WTC11 (cell line): Measurements from ENCODE around the gene CDH12.

ENCODE experiments used
- CREB1 ChIP-seq: sonication (generic); formaldehyde crosslinking; IDR thresholded peaks from 2 replicates; pipeline ENCODE4 v1.8.0; 2023; ENCODE audit warnings: mild to moderate bottlenecking, missing genetic modification reagents
- FOXJ3 ChIP-seq: sonication (generic); formaldehyde crosslinking; IDR thresholded peaks from 2 replicates; pipeline ENCODE4 v1.9.0; 2021; ENCODE audit warnings: missing genetic modification reagents, mild to moderate bottlenecking, borderline replicate concordance
- IRF2 ChIP-seq: sonication (generic); formaldehyde crosslinking; IDR thresholded peaks from 2 replicates; pipeline ENCODE4 v1.8.0; 2022; ENCODE audit warnings: low read depth, missing genetic modification reagents, borderline replicate concordance
- JAZF1 ChIP-seq: fragments of 250-450 bp; sonication (Bioruptor Pico); IDR thresholded peaks from 2 replicates; pipeline ENCODE4 v1.9.0; 2021; ENCODE audit warnings: moderate library complexity, mild to moderate bottlenecking, inconsistent platforms
- JUN ChIP-seq: sonication (generic); formaldehyde crosslinking; IDR thresholded peaks from 2 replicates; pipeline ENCODE4 v1.8.0; 2023; ENCODE audit warnings: mild to moderate bottlenecking, missing genetic modification reagents
- TEAD4 ChIP-seq: sonication (generic); formaldehyde crosslinking; IDR thresholded peaks from 2 replicates; pipeline ENCODE4 v1.8.0; 2022; ENCODE audit warnings: mild to moderate bottlenecking, missing genetic modification reagents
- ZBTB21 ChIP-seq: sonication (generic); formaldehyde crosslinking; IDR thresholded peaks from 2 replicates; pipeline ENCODE4 v1.8.1; 2023; ENCODE audit warnings: mild to moderate bottlenecking, missing genetic modification reagents, borderline replicate concordance
- TF ChIP-seq, protein P1 (sequence below): fragments of 200-600 bp; IDR thresholded peaks from 2 replicates; pipeline ENCODE4 v1.8.0; 2022; ENCODE audit warnings: antibody characterized with exemption
- TF ChIP-seq, protein P2 (sequence below): fragments of 250-450 bp; sonication (Bioruptor Pico); conservative IDR thresholded peaks from 2 replicates; pipeline ENCODE4 v1.9.0; 2021; ENCODE audit warnings: mild to moderate bottlenecking
- TF ChIP-seq, protein P3 (sequence below): sonication (generic); formaldehyde crosslinking; IDR thresholded peaks from 2 replicates; pipeline ENCODE4 v1.8.0; 2022; ENCODE audit warnings: mild to moderate bottlenecking, missing genetic modification reagents
- TF ChIP-seq, protein P4 (sequence below): sonication (generic); formaldehyde crosslinking; IDR thresholded peaks from 2 replicates; pipeline ENCODE4 v1.8.0; 2023; ENCODE audit warnings: mild to moderate bottlenecking, missing genetic modification reagents
- TF ChIP-seq, protein P5 (sequence below): sonication (generic); formaldehyde crosslinking; IDR thresholded peaks from 2 replicates; pipeline ENCODE4 v1.8.0; 2022; ENCODE audit warnings: mild to moderate bottlenecking, missing genetic modification reagents

DNA sequence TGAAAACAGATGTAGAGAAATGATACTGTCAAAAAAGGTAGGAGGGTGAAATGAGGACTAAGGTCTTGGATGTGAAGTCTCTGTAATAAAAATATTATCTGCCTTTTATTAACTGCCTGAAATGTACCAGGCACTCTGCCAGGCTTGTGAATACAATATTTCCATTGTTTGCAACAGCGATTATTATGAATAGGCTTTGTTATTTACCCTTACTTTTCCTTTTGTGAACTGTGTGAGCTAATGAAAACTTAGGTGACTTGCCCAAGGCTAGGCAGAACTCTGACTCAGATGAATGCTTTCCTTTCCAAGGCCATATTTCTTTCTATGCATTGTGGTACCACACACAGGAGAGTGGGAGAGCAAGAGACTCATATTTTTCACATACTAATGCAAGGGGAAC, 204.1 kb downstream of the CDH12 start:
- TF ChIP-seq, protein P1, sequence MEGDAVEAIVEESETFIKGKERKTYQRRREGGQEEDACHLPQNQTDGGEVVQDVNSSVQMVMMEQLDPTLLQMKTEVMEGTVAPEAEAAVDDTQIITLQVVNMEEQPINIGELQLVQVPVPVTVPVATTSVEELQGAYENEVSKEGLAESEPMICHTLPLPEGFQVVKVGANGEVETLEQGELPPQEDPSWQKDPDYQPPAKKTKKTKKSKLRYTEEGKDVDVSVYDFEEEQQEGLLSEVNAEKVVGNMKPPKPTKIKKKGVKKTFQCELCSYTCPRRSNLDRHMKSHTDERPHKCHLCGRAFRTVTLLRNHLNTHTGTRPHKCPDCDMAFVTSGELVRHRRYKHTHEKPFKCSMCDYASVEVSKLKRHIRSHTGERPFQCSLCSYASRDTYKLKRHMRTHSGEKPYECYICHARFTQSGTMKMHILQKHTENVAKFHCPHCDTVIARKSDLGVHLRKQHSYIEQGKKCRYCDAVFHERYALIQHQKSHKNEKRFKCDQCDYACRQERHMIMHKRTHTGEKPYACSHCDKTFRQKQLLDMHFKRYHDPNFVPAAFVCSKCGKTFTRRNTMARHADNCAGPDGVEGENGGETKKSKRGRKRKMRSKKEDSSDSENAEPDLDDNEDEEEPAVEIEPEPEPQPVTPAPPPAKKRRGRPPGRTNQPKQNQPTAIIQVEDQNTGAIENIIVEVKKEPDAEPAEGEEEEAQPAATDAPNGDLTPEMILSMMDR = no peak
- TF ChIP-seq FOXJ3 (CRISPR knock-in tag) (no peak), IRF2 (no peak), CREB1 (CRISPR knock-in tag) (no peak), JUN (CRISPR knock-in tag) (no peak), TEAD4 (CRISPR knock-in tag) (no peak), JAZF1 (CRISPR knock-in tag) (no peak), ZBTB21 (CRISPR knock-in tag) (no peak)
- TF ChIP-seq, protein P2, sequence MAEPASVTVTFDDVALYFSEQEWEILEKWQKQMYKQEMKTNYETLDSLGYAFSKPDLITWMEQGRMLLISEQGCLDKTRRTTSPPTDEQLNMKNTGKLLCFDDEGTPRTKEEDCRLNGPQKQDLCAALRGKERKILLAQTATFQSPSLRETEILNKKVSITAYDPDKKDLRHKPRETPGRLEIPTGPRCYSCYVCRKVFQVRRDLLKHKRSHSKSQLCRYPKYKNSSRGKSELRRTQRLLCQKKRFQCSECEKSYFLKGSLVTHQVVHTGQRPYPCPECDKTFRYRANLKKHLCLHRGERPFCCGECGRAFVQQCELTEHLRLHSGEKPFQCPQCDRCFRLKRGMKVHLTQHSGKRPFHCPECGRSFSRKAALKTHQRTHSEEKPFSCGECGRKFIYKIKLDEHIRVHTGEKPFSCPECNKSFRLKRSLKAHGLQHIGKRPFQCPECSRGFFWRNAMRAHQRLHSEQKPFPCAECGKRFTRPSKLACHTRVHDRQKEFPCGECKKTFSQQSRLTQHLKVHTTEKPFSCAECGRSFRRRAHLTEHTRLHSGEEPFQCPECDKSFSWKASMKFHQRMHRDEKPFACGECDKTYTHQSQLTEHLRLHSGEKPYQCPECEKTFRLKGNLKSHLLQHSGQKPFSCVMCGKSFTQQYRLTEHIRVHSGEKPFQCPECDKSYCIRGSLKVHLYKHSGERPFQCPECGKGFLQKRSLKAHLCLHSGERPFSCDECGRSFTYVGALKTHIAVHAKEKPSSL = no peak
- TF ChIP-seq, protein P3, sequence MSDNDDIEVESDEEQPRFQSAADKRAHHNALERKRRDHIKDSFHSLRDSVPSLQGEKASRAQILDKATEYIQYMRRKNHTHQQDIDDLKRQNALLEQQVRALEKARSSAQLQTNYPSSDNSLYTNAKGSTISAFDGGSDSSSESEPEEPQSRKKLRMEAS = no peak
- TF ChIP-seq, protein P4, sequence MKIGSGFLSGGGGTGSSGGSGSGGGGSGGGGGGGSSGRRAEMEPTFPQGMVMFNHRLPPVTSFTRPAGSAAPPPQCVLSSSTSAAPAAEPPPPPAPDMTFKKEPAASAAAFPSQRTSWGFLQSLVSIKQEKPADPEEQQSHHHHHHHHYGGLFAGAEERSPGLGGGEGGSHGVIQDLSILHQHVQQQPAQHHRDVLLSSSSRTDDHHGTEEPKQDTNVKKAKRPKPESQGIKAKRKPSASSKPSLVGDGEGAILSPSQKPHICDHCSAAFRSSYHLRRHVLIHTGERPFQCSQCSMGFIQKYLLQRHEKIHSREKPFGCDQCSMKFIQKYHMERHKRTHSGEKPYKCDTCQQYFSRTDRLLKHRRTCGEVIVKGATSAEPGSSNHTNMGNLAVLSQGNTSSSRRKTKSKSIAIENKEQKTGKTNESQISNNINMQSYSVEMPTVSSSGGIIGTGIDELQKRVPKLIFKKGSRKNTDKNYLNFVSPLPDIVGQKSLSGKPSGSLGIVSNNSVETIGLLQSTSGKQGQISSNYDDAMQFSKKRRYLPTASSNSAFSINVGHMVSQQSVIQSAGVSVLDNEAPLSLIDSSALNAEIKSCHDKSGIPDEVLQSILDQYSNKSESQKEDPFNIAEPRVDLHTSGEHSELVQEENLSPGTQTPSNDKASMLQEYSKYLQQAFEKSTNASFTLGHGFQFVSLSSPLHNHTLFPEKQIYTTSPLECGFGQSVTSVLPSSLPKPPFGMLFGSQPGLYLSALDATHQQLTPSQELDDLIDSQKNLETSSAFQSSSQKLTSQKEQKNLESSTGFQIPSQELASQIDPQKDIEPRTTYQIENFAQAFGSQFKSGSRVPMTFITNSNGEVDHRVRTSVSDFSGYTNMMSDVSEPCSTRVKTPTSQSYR (CRISPR knock-in tag) = no peak
- TF ChIP-seq, protein P5, sequence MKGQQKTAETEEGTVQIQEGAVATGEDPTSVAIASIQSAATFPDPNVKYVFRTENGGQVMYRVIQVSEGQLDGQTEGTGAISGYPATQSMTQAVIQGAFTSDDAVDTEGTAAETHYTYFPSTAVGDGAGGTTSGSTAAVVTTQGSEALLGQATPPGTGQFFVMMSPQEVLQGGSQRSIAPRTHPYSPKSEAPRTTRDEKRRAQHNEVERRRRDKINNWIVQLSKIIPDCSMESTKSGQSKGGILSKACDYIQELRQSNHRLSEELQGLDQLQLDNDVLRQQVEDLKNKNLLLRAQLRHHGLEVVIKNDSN (CRISPR knock-in tag) = no peak
